Putamen (tissue), 1 donor: ENCODE measurements around the gene DLL1.
"Not testable (repeated sequence)": the region's sequence is repeated elsewhere in the genome, so short reads cannot be mapped to it uniquely, and the experiment has no call there.

Experiments used
- DNase-seq: peaks from one replicate; pipeline ENCODE4 v3.0.0-alpha.2; 2016; ENCODE audit warnings: low spot score

Gene DLL1, protein sequence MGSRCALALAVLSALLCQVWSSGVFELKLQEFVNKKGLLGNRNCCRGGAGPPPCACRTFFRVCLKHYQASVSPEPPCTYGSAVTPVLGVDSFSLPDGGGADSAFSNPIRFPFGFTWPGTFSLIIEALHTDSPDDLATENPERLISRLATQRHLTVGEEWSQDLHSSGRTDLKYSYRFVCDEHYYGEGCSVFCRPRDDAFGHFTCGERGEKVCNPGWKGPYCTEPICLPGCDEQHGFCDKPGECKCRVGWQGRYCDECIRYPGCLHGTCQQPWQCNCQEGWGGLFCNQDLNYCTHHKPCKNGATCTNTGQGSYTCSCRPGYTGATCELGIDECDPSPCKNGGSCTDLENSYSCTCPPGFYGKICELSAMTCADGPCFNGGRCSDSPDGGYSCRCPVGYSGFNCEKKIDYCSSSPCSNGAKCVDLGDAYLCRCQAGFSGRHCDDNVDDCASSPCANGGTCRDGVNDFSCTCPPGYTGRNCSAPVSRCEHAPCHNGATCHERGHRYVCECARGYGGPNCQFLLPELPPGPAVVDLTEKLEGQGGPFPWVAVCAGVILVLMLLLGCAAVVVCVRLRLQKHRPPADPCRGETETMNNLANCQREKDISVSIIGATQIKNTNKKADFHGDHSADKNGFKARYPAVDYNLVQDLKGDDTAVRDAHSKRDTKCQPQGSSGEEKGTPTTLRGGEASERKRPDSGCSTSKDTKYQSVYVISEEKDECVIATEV

DNA sequence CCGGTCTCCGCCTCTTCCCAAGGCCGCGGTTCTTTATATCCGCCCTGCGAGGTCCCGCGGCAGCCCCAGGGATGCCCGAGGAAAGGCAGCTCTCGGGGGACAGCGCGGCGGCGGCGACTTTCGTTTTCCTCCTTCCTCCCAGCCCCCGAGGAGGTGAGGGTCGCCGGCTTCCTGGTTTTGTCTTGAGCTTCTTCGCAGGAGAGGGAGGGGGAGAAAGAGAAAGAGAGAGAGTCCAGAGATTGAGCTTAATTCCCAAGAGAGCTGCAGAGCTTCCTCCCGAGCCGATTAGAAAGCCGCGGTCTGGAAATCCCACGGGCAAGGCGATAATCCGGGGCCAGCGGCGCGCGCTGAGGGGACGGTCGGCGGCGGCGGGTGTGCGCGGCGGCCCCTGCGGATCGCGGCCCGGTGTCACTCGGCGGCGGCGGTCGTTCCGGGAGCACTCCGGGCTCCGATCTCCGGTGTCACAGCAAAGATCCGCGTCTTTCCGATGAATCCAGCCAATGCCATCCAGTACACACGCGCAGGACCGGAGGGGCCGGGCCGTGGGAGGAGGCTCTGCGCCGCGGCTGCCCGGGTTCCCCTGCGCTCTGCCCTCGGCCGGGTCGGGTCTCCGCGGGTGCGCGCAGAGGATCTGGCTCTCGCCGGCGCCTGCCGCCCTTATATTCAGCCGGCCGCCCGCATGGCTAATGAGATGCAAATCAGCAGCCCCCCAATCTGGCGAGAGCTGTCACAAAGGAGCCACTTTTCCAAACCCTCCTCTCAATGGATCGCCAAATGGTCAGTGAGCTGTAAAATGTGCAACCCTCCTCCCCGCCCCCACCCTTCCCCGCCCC is at the start of gene DLL1:
DLL1 (minus strand) TSS at position 783 of the 833 bp plus-strand sequence. CDS start 939 bp downstream, outside the sequence.
- DNase-seq: peak; percentile 91

DNA sequence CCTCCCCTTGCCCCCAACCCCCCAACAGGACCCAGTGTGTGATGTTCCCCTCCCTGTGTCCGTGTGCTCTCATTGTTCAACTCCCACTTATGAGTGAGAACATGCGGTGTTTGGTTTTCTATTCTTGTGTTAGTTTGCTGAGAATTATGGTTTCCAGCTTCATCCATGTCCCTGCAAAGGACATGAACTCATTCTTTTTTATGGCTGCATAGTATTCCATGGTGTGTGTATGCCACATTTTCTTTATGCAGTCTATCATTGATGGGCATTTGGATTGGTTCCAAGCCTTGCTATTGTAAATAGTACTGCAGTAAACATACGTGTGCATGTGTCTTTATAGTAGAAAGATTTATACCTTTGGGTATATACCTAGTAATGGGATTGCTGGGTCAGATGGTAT is 44.3 kb upstream of the DLL1 start:
- DNase-seq: not testable (repeated sequence)

DNA sequence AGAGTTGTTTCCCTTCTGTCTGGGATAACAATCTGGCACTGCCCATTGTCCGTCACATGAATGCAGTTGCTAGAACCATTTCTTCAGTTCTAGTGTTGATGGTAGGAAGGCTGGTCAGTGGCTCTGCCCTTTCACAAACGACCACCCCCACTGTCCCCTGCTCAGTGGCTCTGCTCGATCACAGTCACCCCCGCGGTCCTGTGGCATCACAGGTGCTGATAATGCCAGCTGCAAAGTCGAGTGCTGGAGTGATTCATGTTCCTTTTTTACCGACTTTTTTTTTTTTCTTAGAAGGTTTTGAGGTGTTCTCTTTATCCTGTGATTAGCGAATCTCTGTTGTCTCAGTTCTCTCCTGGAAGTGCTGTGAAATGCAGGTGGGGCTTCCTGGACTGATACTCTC is 38.4 kb upstream of the DLL1 start:
- DNase-seq: no peak

DNA sequence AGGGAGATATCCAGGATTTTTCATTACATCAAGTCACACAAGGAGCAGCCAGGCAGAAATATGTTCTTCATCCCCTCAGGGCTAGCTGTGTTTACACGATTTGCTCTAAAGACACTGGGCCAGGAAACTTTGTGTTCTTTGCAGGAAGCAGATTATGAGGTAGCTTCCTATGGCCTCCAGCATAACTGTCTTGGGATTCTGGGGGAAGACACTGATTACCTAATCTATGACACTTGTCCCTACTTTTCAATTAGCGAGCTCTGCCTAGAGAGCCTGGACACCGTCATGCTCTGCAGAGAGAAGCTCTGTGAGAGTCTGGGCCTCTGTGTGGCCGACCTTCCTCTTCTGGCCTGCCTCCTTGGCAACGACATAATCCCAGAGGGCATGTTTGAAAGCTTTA is 26.8 kb upstream of the DLL1 start:
- no peak for DNase-seq

DNA sequence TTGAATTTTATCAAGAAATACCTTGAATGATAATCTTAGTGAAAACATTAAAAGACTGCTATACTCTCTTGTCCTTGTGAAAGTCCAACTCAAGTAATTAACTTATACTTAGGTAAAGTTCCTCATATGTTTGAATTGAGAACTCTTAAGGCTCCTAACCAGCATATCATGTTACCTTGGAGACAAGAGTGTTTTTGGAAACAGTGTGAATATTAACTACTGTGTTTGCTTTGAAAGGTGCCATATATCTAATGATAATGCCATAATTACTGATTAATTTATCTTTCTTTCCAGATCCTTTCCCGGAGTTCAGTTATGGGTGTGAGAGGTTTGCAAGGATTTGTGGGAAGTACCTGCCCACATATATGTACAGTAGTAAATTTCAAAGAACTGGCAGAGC is 26.2 kb upstream of the DLL1 start:
- no peak for DNase-seq

DNA sequence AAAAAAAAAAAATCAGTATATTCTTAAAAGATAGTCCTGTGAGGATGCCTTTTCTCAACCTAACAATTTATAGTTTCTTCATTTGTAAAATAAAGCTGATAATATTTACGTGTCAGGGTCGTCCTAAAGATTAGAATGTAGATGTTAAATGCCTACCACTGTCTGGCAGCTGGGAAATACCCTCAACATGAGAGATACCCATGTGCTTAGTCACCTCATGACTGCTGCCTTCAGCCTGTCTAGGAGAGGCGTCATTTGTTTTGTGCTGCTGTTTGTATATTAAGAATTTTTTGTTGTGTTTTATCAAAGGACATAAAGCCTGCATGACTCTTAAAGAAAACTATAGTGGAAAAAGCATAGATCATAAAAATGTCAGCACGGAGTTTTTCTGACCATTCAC is 25.2 kb upstream of the DLL1 start:
- no peak for DNase-seq

DNA sequence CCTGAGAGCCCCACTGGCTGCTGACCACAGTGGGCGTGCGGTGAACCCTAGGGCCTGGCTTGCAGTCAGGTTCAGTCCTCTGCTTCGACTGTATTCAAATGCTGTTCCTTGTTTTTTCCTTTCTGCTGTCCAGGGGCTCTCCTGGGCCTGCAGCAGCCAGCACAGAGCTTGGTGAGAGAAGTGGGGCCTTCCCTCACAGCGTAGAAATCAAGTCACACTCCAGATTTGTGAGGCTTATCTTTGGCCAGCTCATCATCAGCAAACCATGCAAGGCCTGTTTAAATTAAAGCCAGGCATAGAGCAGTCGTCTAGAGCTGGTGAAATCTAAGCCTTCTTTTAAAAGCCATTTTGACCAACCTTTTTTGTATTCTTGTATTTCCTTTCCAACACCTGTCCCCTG is 24.1 kb upstream of the DLL1 start:
- DNase-seq: no peak

DNA sequence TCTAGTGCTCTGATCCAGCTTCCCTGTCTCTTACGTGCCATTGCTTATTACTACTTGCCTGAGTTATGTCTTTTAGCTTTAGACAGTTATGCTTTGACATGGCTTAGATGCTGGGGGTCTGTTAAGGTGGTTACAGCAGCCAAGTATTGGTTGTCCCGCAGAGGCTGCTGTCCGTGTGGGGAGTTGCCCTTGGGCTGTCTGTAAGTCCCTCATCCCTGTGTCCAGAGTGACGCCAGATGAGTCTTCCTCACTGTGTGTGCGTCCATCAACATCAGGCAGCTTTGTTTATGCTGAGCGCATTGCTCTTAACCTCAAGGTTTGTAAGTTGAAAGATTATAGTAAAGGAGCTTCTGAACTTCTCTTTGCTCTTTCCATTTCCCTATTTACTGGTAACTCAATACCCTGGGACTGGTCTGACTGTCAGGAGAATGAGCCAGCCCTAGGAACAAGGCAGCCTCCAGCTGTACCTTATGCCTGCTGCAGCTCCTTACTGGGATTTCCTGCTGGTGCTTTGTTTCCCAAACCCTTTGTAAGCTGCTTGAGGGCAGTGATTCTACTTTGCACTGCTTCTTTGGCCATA is 22.9 kb upstream of the DLL1 start:
- no peak for DNase-seq

DNA sequence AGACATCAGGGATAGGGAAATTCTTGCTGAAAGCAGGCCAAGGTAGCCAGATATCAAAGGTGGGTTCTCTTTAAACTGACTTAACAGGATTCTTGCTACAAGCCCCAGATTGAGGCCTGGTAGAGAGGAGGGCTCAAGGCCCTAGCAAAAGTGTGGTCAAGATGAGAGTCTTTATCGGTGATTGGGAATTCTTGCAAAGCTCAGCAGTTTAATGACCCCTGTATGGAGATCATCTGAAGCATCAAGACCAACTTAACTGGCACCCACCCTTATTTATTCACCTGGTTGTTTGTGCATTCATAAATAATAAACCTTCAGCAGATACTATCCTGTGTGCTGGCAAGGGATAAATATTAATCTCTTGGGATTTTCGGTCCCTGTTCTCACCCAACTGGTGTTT is 22.0 kb upstream of the DLL1 start:
- DNase-seq: no peak

DNA sequence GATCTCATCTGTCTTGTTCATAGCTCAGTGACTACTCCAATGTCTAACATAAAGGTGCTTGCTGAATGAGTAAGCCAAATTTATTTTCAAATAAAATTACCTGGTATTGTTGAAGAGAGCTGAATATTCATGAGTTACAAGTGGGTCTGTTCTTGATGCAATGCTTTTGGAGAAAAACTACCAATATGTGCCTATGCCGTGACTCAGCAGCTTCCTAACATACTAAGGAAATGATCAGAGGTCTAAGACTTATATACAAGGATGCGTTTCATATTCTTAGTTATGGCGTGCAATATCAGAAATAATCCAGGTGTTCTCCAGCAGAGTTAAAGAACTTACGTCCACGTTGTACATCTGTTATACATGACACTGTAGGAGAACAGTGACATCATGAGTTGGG is 20.8 kb upstream of the DLL1 start:
- no peak for DNase-seq

DNA sequence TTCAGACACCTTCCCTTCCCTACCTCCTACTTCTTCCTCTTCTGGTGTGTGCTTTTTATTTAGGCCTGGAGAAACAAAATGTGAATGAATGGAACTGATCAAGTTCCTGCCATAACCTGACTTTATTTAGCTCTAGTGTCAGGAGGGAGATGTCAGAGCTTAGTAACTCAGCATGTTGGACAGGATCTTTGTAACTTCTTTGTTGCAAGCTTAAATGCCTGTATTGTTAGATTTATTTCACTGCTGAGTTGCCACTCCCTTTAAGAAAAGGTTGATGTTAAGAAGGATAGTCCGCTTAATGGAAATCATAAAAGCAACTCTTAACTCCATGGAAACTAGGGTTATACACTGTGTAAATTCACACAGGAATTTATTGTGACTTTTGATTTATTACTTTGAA is 17.9 kb upstream of the DLL1 start:
- DNase-seq: no peak

DNA sequence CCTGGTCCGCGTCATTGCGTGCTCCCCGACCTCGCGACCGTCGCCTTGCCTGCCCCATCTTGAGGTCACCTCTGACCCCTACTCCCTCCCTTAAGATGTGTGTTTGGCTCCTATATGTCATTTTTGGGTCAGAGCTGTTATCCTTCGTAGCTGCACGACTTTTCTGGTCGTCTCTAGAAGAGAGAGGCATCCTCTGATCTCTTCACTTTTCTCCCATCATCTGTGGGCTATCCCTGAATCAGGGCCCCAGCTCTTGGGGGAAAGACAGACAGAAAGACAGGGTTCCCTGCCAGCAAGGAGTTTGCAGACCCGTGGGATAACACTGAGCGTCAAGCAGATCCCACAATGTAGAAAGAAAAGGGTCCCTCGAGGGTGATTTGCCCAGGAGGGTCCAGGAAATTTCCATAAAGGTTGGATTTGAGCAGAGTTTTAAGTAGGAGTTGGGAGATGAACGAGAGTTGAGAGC is 16.2 kb upstream of the DLL1 start:
- no peak for DNase-seq

DNA sequence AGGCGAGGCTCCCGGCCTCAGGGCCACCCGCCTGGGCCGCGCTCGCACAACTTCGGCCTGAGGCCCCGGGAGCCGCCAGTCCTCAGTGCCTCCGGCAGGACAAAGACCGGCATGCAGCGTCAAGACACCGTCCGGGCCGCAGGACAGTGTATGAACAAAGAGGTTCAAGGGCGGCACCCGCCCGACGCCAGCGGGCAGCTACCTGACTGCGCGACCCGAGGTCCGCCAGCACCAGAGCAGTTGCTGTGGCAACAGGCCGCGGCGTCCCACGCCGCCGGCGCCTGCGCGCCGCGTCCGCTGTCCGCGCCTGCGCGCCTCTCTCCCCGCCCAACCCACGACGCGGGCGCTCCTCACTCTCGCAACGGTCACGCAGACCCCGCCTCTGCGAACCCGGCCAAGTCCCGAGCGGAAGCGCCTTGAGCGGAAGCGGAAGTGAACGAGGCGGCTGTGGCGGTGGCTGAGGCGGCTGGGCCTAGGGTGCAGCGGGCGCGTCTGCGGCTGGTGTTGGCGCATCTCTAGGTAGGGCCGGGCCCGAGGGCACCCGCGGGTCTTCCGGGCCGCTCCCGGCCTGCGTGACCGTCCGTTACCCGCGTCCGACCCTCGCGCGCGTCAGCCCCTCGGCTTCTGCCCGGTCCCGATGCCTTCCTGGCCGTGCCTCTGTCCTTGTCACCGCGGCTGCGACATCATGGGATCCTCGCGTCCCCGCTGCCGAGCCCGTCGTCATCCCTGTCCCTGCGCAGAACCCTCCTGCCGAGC is 15.6 kb upstream of the DLL1 start, which contains the start of gene FAM120B:
FAM120B (plus strand) TSS at position 435 of the 756 bp plus-strand sequence. CDS start 10,633 bp downstream, outside the sequence.
- peak; percentile 97 for DNase-seq

DNA sequence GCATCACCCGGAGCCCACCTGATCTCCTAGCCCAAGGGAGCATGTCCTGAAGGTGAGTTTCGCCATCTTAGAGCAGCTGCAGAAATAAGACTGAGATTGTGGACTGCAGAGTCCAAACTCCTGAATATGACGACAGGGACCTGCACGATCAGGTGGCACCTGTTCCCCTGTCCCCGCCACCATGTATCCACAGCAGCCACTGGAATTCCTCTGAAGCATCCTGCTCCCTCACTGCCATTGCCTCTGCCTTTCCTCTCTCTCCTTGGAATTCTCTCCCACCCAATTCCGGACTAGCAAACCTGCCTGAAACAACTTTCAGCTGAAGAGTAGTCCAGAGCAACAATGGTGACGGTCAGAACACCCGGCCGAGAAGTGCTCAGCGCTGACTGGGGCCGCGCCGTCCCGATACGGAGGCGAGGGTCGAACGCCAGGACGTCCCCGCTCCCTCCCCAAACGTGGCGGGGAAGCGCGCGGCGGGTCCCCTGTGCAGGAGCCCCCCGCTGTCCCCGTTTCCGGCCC is 15.0 kb upstream of the DLL1 start:
- DNase-seq: no peak

DNA sequence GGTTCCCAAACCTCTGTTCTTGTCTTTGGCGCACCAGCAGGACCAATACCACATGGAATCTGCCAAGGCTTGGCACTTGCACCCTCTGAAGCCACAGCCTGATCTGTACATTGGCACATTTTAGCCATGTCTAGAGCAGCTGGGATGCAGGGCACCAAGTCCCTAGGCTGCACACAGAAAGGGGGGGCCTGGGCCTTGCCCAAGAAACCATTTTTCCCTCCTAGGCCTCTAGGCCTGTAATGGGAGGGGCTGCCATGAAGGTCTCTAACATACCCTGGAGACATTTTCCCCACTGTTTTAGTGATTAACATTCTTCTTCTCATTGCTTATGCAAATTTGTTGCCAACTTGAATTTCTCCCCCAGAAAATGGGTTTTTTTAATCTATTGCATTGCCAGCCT is 10.3 kb upstream of the DLL1 start:
- no peak for DNase-seq

DNA sequence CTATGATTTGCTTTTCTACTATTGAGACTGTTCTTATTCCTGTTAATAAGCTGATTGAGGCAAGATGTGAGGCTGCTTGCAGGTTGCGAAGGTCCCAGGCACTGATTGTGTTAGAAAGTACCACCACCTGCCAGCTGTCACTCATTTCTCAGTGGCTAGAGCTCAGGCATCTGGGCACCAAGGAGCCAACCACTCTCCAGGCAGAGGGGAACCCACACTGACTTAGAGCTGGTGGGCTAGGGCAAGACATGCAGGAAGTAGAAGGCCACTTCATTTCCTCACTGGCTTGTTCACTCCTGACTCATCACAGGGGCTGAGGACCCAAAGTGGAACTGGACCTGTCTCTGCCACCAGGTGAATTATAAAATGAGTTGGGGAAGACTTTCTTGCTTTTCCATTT is 7.8 kb upstream of the DLL1 start:
- DNase-seq: no peak

DNA sequence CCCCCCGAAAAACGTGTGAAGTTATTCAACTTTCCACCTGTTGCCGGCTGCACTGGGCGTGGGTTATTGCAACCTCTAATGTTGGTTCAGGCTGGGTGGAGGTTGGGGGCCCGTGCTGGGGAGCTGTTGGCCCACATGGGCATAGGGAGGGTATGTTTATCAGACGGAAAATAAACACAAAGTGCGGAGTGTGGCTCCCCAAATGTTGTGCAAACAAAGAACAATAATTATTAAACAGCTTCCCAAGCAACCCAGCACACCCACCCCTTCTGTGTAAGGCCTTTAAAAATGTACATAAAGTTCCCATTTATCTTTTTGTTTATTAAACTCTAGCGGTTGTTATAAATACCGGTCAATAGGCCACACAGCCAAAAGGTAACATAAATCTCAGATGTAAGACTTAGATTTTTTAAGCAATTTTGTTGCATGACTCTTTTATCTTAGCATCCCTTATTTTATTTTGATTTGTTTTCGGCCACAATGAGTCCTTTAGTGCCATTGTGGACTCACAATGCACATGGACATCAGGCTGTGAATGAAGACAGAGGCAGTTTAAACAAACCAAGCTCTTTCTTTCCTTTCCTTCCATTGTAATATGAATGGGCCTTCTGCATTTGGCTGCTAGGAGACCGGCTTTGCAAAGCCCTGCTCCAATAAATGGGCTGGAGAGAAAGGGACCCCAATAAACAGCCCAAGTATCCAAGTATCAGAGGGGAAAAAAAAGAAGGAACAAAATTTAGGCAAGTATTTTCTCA is 6.9 kb upstream of the DLL1 start:
- DNase-seq: peak; percentile 77

DNA sequence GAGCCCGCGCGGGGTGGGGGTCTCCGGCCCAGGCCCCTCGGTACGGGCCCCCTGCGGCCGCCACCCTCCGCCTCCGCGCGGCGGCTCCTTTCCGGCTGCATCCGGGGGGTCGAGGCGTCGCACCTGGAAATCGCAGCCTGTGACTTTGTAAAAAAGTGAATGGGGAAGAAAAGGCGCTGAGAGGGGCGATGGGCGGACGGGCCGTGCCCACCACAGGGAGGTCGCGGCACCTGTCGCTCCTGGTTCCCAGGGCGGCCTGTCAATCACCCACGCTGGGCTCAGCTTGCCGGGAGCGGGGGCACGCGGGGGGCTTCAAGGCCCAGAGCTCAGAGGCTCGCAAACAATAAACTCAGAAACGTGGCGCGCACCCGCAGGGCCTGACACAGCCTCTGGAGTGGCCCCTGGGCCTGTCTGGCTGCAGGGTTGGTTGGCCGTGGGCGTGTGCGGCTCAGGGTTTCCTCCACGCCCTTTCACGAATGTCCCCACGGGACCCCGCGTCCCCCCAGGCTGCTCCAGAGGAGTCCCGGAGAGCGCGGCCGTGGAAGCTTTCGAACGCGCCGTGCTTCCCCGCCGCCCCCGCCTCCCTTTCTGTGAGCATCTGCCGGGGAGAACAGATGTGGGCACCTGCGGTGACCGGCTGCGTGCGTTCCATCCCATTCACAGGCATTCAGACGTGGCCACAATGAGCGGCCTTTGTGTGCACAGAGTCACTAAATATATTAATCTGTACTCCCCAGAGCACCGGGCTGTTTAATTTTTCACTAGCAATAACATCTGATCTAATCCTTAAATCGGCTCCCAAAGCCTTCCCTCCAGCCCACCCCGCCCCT is 6.1 kb upstream of the DLL1 start:
- DNase-seq: no peak

DNA sequence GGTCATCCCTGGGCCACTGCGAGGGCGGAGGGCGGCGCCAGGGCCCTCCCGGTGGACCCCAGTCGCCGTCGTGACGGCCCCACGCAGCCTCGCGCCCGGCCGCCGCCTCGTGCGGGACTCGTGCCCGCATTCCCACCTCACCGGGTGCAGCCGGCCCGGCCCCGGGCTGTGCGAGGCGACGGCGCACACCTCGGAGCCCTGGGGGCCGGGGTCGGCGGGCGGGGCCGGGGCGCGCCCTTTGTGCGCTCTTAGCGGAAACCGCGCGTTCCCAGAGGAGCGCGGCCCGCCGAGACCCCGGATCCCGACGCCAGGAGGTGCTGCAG is 5.5 kb upstream of the DLL1 start:
- DNase-seq: no peak
